ENCODE data around the gene SBF1.
"Not testable (repeated sequence)": the region's sequence is repeated elsewhere in the genome, so short reads cannot be mapped to it uniquely, and the experiment has no call there.

The SBF1 gene

GRCh38 chr22:50474710-50475651 is at the start of gene SBF1:
Gene SBF1, minus strand, starts transcription at chr22:50475035. Its CDS starts 195 bp downstream, at chr22:50474840.
- peak; percentile 84 to 87 for DNase-seq

- no peak for DNase-seq
These were observed 49.2 kb upstream of the SBF1 start for GRCh38 chr22:50523806-50524675.

- no peak for DNase-seq
These were observed 48.6 kb upstream of the SBF1 start for GRCh38 chr22:50523458-50523805.

- no peak for DNase-seq
These were observed 48.1 kb upstream of the SBF1 start for GRCh38 chr22:50522806-50523438.

- DNase-seq, result no peak
These were observed 47.5 kb upstream of the SBF1 start for GRCh38 chr22:50522208-50522805.

- DNase-seq, result no peak
These were observed 46.9 kb upstream of the SBF1 start for GRCh38 chr22:50521710-50522109.

- DNase-seq, result no peak
These were observed 46.1 kb upstream of the SBF1 start for GRCh38 chr22:50520826-50521453.

GRCh38 chr22:50520184-50520583 is 45.3 kb upstream of the SBF1 start:
- DNase-seq, result not testable (repeated sequence)

GRCh38 chr22:50519151-50519550 is 44.3 kb upstream of the SBF1 start:
- no peak for DNase-seq

GRCh38 chr22:50518606-50519005 is 43.8 kb upstream of the SBF1 start:
- no peak for DNase-seq

- DNase-seq, result no peak
These were observed 42.8 kb upstream of the SBF1 start for GRCh38 chr22:50517495-50518260.

- DNase-seq, result no peak
These were observed 42.1 kb upstream of the SBF1 start for GRCh38 chr22:50516891-50517290.

GRCh38 chr22:50516068-50516467 is 41.2 kb upstream of the SBF1 start:
- DNase-seq, result no peak

GRCh38 chr22:50513175-50513574 is 38.3 kb upstream of the SBF1 start:
- DNase-seq, result no peak

- no peak for DNase-seq
These were observed 34.1 kb upstream of the SBF1 start for GRCh38 chr22:50508897-50509296.

GRCh38 chr22:50507991-50508884 is 33.4 kb upstream of the SBF1 start, which contains the start of gene NCAPH2:
Gene NCAPH2, plus strand, starts transcription at chr22:50508224. Its CDS starts 114 bp downstream, at chr22:50508338.
- DNase-seq, result peak in 1 of 2 donors; percentile 99

- DNase-seq, result peak; percentile 94 to 97
These were observed 32.7 kb upstream of the SBF1 start, which contains the start of gene LMF2 for GRCh38 chr22:50507421-50507990. Gene LMF2, minus strand, starts transcription at chr22:50507702. Its CDS starts 27 bp downstream, at chr22:50507675.

GRCh38 chr22:50506611-50507420 is 32.0 kb upstream of the SBF1 start:
- DNase-seq, result no peak

Data from activated CD4-positive, alpha-beta T cell treated with anti-CD3 and anti-CD28 coated beads for 4 hours (primary cell).